HepG2 (cell line): ENCODE data around the gene RHBDL1. TPM values are rescaled to one million over a fixed set of nuclear protein-coding genes. Genes with fewer than 3 reads are reported as not detected.

Experiments used
- DNMT3B ChIP-seq: conservative IDR thresholded peaks from 2 replicates; pipeline ENCODE4 v1.6.1; 2016; ENCODE audit warnings: missing biosample characterization, control low read depth
- ERF ChIP-seq: IDR thresholded peaks from 2 replicates; pipeline ENCODE4 v1.6.1; 2018; ENCODE audit warnings: missing biosample characterization, missing genetic modification reagents
- HMGXB3 ChIP-seq: sonication (generic); formaldehyde crosslinking; IDR thresholded peaks from 2 replicates; pipeline ENCODE4 v1.4.0; 2020; ENCODE audit warnings: missing genetic modification reagents, borderline replicate concordance
- MEIS2 ChIP-seq: sonication (generic); formaldehyde crosslinking; IDR thresholded peaks from 2 replicates; pipeline ENCODE4 v1.9.0; 2021; ENCODE audit warnings: mild to moderate bottlenecking, missing genetic modification reagents
- MZF1 ChIP-seq: sonication (generic); formaldehyde crosslinking; IDR thresholded peaks from 2 replicates; pipeline ENCODE4 v1.8.1; 2023; ENCODE audit warnings: mild to moderate bottlenecking, missing genetic modification reagents, borderline replicate concordance
- SMC3 ChIP-seq: IDR thresholded peaks from 2 replicates; pipeline ENCODE4 v1.6.1; 2011; ENCODE audit warnings: low read length, improper control_type of control experiment
- SNAPC5 ChIP-seq: sonication (generic); formaldehyde crosslinking; IDR thresholded peaks from 2 replicates; pipeline ENCODE4 v1.8.1; 2023; ENCODE audit warnings: mild to moderate bottlenecking, missing genetic modification reagents, borderline replicate concordance
- SP140L ChIP-seq: sonication (generic); formaldehyde crosslinking; IDR thresholded peaks from 2 replicates; pipeline ENCODE4 v1.4.0; 2020; ENCODE audit warnings: missing genetic modification reagents, borderline replicate concordance
- SYNCRIP ChIP-seq: fragments of 200-400 bp; formaldehyde crosslinking; IDR thresholded peaks from 2 replicates; pipeline ENCODE4 v1.6.1; 2018; ENCODE audit warnings: mild to moderate bottlenecking, low read depth, low read length; ENCODE audit not compliant: insufficient read depth
- TMF1 ChIP-seq: sonication (generic); formaldehyde crosslinking; IDR thresholded peaks from 2 replicates; pipeline ENCODE4 v1.8.1; 2022; ENCODE audit warnings: low read depth, missing genetic modification reagents
- ZBTB49 ChIP-seq: sonication (generic); formaldehyde crosslinking; IDR thresholded peaks from 2 replicates; pipeline ENCODE4 v1.4.0; 2020; ENCODE audit warnings: missing genetic modification reagents, borderline replicate concordance
- ZNF34 ChIP-seq: sonication (generic); formaldehyde crosslinking; IDR thresholded peaks from 2 replicates; pipeline ENCODE4 v1.4.0; 2020; ENCODE audit warnings: mild to moderate bottlenecking, missing genetic modification reagents, borderline replicate concordance
- ZNF468 ChIP-seq: sonication (generic); formaldehyde crosslinking; IDR thresholded peaks from 2 replicates; pipeline ENCODE4 v1.8.0; 2022; ENCODE audit warnings: mild to moderate bottlenecking, moderate library complexity, missing genetic modification reagents
- ZNF724P ChIP-seq: sonication (generic); formaldehyde crosslinking; IDR thresholded peaks from 2 replicates; pipeline ENCODE4 v1.8.0; 2022; ENCODE audit warnings: missing genetic modification reagents, borderline replicate concordance
- ZNF746 ChIP-seq: sonication (generic); formaldehyde crosslinking; IDR thresholded peaks from 2 replicates; pipeline ENCODE4 v1.8.0; 2022; ENCODE audit warnings: mild to moderate bottlenecking, missing genetic modification reagents
- polyA plus RNA-seq, 8 experiments: library from polyadenylated mRNA; depleted of rRNA in 3 of 8; stranded (reverse) in 7 of 8; unstranded in 1 of 8; fragments of >200 nt; fragmentation: Illumina TruSeq in 4 of 8; extraction: Trizol in 4 of 8; gene quantifications; 2 replicates each; pipeline versions ENCODE4 v1.2.1 to v1.2.3, GENCODE V29; 2011 to 2016; ENCODE audit warnings: low read depth in 4 of 8, missing spikeins in 1 of 8, mixed read lengths in 1 of 8; ENCODE audit not compliant: insufficient read depth in 1 of 8
- total RNA-seq, 5 experiments: library from RNA; depleted of rRNA; stranded (reverse); fragments of >200 nt; fragmentation: Illumina TruSeq; extraction: Trizol; gene quantifications; 2 replicates each; pipeline ENCODE4 v1.2.3, GENCODE V29; 2016; ENCODE audit warnings: low read depth in 1 of 5
- TF ChIP-seq, protein P1 (sequence below): sonication (generic); formaldehyde crosslinking; IDR thresholded peaks from 2 replicates; pipeline ENCODE4 v1.4.0; 2020; ENCODE audit warnings: mild to moderate bottlenecking, missing genetic modification reagents, borderline replicate concordance
- TF ChIP-seq, protein P2 (sequence below): sonication (generic); formaldehyde crosslinking; IDR thresholded peaks from 2 replicates; pipeline ENCODE4 v1.5.0; 2020; ENCODE audit warnings: missing genetic modification reagents, mild to moderate bottlenecking, borderline replicate concordance

The RHBDL1 gene
- total and polyA plus RNA-seq, 2 of the 13 experiments (the other 11 are each of a cell fraction or from before 2014, with no cell fraction given): 1.8 to 3.8 TPM

DNA sequence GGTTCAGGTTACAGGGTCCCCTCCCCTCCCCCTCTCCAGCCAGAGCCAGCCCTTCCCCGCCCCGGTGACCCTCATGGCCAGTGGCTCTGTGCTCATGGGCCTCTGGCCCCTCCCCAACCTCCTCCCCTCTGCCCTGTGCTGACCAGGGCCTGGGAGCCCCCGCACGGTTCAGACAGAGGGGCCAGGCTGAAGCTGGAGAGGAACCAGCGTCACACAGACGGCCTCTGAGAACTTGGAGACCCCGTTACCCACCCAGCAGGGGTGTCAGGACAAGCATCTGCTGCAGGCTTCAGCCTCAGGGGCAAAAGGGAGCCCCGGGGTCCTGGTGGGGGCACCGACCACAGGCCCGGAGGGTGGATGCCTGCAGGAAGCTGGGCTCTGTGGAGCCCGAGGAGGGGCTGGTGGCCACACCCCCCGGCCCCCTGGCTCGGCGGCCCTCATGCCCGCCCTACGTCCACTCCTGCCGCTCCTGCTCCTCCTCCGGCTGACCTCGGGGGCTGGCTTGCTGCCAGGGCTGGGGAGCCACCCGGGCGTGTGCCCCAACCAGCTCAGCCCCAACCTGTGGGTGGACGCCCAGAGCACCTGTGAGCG is 44.6 kb upstream of the RHBDL1 start, which contains the start of gene WFIKKN1 (continued):
- TF ChIP-seq HMGXB3 (CRISPR knock-in tag) (no peak), SMC3 (no peak), ZNF468 (CRISPR knock-in tag) (no peak), SP140L (CRISPR knock-in tag) (no peak), SNAPC5 (CRISPR knock-in tag) (no peak), ZNF746 (CRISPR knock-in tag) (peak; percentile 81), ZNF34 (CRISPR knock-in tag) (0 out of 2 replicates have a peak, but pooled peaks have one; percentile 33), TMF1 (CRISPR knock-in tag) (no peak), ERF (CRISPR knock-in tag) (peak; percentile 15; the same call in 1 of the 2 replicates), ZBTB49 (CRISPR knock-in tag) (no peak), DNMT3B (CRISPR knock-in tag) (no peak), ZNF724P (CRISPR knock-in tag) (no peak), SYNCRIP (no peak), MZF1 (no peak), MEIS2 (CRISPR knock-in tag) (peak; percentile 37; the same call in 1 of the 2 replicates)
- TF ChIP-seq, protein P1, sequence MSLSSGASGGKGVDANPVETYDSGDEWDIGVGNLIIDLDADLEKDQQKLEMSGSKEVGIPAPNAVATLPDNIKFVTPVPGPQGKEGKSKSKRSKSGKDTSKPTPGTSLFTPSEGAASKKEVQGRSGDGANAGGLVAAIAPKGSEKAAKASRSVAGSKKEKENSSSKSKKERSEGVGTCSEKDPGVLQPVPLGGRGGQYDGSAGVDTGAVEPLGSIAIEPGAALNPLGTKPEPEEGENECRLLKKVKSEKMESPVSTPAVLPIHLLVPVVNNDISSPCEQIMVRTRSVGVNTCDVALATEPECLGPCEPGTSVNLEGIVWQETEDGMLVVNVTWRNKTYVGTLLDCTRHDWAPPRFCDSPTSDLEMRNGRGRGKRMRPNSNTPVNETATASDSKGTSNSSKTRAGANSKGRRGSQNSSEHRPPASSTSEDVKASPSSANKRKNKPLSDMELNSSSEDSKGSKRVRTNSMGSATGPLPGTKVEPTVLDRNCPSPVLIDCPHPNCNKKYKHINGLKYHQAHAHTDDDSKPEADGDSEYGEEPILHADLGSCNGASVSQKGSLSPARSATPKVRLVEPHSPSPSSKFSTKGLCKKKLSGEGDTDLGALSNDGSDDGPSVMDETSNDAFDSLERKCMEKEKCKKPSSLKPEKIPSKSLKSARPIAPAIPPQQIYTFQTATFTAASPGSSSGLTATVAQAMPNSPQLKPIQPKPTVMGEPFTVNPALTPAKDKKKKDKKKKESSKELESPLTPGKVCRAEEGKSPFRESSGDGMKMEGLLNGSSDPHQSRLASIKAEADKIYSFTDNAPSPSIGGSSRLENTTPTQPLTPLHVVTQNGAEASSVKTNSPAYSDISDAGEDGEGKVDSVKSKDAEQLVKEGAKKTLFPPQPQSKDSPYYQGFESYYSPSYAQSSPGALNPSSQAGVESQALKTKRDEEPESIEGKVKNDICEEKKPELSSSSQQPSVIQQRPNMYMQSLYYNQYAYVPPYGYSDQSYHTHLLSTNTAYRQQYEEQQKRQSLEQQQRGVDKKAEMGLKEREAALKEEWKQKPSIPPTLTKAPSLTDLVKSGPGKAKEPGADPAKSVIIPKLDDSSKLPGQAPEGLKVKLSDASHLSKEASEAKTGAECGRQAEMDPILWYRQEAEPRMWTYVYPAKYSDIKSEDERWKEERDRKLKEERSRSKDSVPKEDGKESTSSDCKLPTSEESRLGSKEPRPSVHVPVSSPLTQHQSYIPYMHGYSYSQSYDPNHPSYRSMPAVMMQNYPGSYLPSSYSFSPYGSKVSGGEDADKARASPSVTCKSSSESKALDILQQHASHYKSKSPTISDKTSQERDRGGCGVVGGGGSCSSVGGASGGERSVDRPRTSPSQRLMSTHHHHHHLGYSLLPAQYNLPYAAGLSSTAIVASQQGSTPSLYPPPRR (CRISPR knock-in tag): peak; percentile 37; the same call in 1 of the 2 replicates
- TF ChIP-seq, protein P2, sequence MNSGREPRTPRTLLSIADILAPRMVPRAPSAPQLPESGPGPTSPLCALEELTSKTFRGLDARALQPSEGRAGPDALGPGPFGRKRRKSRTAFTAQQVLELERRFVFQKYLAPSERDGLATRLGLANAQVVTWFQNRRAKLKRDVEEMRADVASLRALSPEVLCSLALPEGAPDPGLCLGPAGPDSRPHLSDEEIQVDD (CRISPR knock-in tag): 0 out of 2 replicates have a peak, but pooled peaks have one; percentile 7
